HEK293T (cell line): ENCODE measurements around the gene SUSD3.

Experiments used
- CTCF ChIA-PET: fragments of 350-600 bp; formaldehyde crosslinking; extraction: SDS; loops from one replicate; lab custom pipeline; 2021; ENCODE audit warnings: antibody characterized with exemption, inconsistent platforms; lab: Yijun Ruan, JAX
- POLR2A ChIA-PET: fragments of 350-600 bp; formaldehyde crosslinking; extraction: SDS; loops from one replicate; lab custom pipeline; 2020; ENCODE audit warnings: antibody characterized with exemption, inconsistent platforms; lab: Yijun Ruan, JAX
- DNase-seq: peaks from one replicate; pipeline ENCODE4 v3.0.0; 2012; ENCODE audit warnings: mixed read lengths; ENCODE audit errors: extremely low spot score
- ARNT ChIP-seq: fragments of 450-650 bp; IDR thresholded peaks from 2 replicates; pipeline ENCODE4 v1.6.1; 2017; ENCODE audit warnings: mild to moderate bottlenecking
- BHLHE40 ChIP-seq: fragments of 450-650 bp; IDR thresholded peaks from 2 replicates; pipeline ENCODE4 v1.6.1; 2016; ENCODE audit warnings: mild to moderate bottlenecking, moderate library complexity, borderline replicate concordance
- CTBP1 ChIP-seq: fragments of 450-650 bp; IDR thresholded peaks from 2 replicates; pipeline ENCODE4 v1.6.1; 2016; ENCODE audit warnings: borderline replicate concordance
- ELF4 ChIP-seq: fragments of 450-650 bp; IDR thresholded peaks from 2 replicates; pipeline ENCODE4 v1.6.1; 2017; ENCODE audit warnings: antibody characterized with exemption
- FOXA1 ChIP-seq: fragments of 450-650 bp; IDR thresholded peaks from 2 replicates; pipeline ENCODE4 v1.6.1; 2016; ENCODE audit warnings: mild to moderate bottlenecking
- FOXK2 ChIP-seq: fragments of 450-650 bp; IDR thresholded peaks from 2 replicates; pipeline ENCODE4 v1.6.1; 2016; ENCODE audit warnings: mild to moderate bottlenecking
- FOXM1 ChIP-seq: fragments of 450-650 bp; IDR thresholded peaks from 2 replicates; pipeline ENCODE4 v1.6.1; 2017; ENCODE audit warnings: mild to moderate bottlenecking, borderline replicate concordance
- HDGF ChIP-seq: fragments of 450-650 bp; IDR thresholded peaks from 2 replicates; pipeline ENCODE4 v1.6.1; 2017; ENCODE audit warnings: antibody characterized with exemption, borderline replicate concordance
- L3MBTL2 ChIP-seq: fragments of 450-650 bp; conservative IDR thresholded peaks from 2 replicates; pipeline ENCODE4 v1.6.1; 2016; ENCODE audit warnings: mild to moderate bottlenecking
- LEF1 ChIP-seq: fragments of 450-650 bp; IDR thresholded peaks from 2 replicates; pipeline ENCODE4 v1.6.1; 2017; ENCODE audit warnings: mild to moderate bottlenecking, borderline replicate concordance
- NFRKB ChIP-seq: fragments of 450-650 bp; IDR thresholded peaks from 2 replicates; pipeline ENCODE4 v1.6.1; 2016; ENCODE audit warnings: mild to moderate bottlenecking, moderate library complexity
- SP1 ChIP-seq: fragments of 450-650 bp; IDR thresholded peaks from 2 replicates; pipeline ENCODE4 v1.6.1; 2017
- SUZ12 ChIP-seq: fragments of 450-650 bp; IDR thresholded peaks from 2 replicates; pipeline ENCODE4 v1.6.1; 2016; ENCODE audit warnings: mild to moderate bottlenecking
- TARDBP ChIP-seq: fragments of 450-650 bp; IDR thresholded peaks from 2 replicates; pipeline ENCODE4 v1.6.1; 2016
- ZNF384 ChIP-seq: fragments of 450-650 bp; IDR thresholded peaks from 2 replicates; pipeline ENCODE4 v1.6.1; 2016
- TF ChIP-seq, protein P1 (sequence below): fragments of 450-650 bp; IDR thresholded peaks from 2 replicates; pipeline ENCODE4 v1.6.1; 2016

SUSD3 gene

DNA sequence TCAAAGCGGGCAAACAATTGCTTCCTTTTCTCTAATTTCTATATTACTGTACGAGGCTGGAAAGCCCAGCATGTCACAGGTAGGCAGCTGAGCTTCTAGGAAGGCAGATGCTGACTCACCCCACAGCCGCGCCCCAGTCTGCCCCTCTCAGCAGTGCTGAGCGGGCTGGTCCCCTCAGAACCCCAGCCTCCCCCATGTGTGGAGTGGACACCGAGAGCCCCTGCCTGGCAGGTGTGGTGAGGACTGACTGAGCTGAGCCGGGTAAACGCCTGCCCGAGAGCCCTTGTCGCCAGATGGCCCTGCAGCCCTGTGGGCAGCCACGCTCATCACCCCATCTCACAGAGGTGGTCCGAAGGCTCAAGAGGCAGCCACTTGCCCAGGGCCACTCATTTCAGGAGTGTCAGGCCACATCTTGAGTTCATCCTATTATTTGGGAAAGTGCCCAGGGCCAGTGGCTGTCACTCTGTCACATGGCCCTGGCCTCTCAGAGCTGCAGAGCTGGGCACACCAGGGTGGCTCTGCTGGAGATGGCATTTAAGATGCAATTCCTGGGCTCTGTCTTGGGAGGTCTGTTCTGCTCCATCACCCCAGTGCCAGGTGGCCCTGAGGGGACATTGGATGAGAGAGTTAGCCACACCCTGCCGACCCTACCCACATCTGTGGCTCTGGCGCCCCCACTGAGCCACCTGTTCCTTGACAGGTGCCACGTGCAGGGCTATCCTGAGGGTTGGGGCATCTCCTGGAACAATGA lies 50.0 kb downstream of the SUSD3 start:
- CTCF ChIA-PET = interaction anchor here (0.6 to 1.3 kb wide), 8 partner anchors 10 to 197 kb away, joined by 3 to 4 read pairs (median 3); partner anchors contain the start of gene NINJ1
- no peak for TF ChIP-seq CTBP1
- no peak for TF ChIP-seq L3MBTL2
- no peak for TF ChIP-seq ARNT
- no peak for TF ChIP-seq NFRKB
- TF ChIP-seq FOXM1 = no peak
- no peak for TF ChIP-seq SUZ12
- no peak for TF ChIP-seq ELF4
- no peak for TF ChIP-seq ZNF384
- TF ChIP-seq, protein P1, sequence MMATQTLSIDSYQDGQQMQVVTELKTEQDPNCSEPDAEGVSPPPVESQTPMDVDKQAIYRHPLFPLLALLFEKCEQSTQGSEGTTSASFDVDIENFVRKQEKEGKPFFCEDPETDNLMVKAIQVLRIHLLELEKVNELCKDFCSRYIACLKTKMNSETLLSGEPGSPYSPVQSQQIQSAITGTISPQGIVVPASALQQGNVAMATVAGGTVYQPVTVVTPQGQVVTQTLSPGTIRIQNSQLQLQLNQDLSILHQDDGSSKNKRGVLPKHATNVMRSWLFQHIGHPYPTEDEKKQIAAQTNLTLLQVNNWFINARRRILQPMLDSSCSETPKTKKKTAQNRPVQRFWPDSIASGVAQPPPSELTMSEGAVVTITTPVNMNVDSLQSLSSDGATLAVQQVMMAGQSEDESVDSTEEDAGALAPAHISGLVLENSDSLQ = no peak
- no peak for TF ChIP-seq BHLHE40
- TF ChIP-seq FOXA1 = no peak
- no peak for TF ChIP-seq HDGF
- TF ChIP-seq FOXK2 = no peak
- TF ChIP-seq SP1 = no peak
- TF ChIP-seq LEF1 = no peak
- TF ChIP-seq TARDBP = no peak
- POLR2A ChIA-PET = no interaction called here
- DNase-seq = no peak

DNA sequence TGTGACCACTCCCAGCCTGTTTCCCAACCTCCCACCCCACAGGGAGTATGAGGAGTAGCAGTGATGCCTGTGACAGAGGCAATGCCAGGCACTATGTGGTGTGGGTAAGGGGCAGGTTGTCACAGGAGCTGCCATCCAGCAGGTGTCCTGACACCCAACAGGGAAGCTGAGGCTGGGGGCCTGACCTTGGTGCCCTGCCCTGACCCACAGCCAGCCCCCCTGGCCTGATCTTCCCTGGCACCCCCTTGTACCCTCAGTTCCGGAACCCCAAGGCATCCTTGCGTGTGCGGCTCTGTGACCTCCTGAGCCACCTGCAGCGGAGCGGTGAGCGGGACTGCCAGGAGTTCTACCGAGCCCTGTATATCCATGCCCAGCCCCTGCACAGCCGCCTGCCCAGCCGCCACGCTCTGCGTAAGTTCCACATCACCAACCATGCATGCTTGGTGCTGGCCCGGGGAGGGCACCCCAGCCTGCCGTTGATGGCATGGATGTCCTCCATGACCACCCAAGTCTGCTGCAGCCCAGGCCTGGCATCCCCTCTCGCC lies 51.9 kb downstream of the SUSD3 start:
- ChIA-PET CTCF (no interaction called here), POLR2A (no interaction called here)
- no peak for DNase-seq
- TF ChIP-seq SUZ12 = no peak
- no peak for TF ChIP-seq HDGF
- TF ChIP-seq, protein P1 = no peak

DNA sequence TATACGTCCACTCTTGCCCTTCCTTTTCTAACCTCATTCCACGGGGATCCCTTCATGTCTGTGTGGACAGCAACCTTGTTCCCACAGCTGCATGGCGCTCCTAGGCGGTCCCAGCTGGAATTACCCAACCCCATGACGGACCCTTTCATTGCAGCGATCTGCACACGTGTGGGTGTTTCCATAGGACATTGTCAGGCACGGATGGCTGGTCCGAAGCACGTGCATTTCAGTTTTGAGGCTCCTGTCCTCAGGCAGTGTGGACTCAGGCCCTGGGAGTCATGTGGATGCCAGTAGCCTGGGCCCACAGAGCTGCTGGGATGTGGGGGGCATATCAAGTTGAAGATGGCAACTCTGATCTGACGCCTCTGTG lies 52.5 kb downstream of the SUSD3 start:
- TF ChIP-seq ARNT (no peak), FOXA1 (no peak), SUZ12 (no peak), NFRKB (no peak), CTBP1 (no peak), ZNF384 (no peak), LEF1 (no peak), SP1 (no peak), FOXK2 (no peak), L3MBTL2 (no peak), FOXM1 (no peak), ELF4 (no peak), HDGF (no peak), TARDBP (no peak), BHLHE40 (no peak)
- TF ChIP-seq, protein P1 = no peak
- no peak for DNase-seq
- CTCF ChIA-PET = no interaction called here
- POLR2A ChIA-PET = no interaction called here

DNA sequence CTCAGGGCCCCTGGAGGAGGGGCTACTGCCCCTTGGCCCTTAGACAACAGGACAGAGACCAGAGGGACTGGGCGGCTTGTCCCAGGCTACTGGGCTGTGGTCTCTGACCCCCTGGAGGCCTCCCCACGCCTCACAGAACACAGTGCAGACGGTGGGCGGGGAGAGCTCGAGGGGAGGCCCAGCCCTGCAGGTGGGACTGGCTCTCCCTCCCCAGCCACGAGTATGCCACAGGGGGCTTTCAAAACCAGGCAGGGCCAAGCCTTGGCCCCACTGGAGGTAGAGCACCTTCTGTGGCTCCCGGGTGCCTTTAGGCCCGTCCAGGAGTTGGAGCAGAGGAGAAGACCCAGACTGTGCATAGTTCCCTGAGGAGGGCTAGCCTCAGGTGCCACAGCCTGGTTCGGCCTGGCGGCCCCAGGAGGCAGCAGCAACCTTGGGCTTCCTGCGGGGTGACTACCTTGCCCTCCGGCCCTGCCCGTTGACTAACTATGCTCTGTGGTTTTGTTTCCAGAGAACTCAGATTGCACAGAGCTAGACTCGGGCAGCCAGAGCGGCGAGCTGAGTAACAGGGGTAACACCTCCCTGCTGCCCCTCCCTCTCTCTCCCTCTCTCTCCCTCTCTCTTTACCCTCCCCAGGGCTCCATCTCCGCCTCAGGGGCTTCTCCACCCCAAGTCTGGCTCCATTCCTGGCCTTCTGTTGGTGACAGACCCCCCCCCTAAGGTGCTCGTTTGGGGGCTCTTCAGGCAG lies 53.0 kb downstream of the SUSD3 start:
- ChIA-PET CTCF (no interaction called here), POLR2A (no interaction called here)
- no peak for TF ChIP-seq HDGF
- TF ChIP-seq BHLHE40 = no peak
- no peak for TF ChIP-seq L3MBTL2
- no peak for TF ChIP-seq SUZ12
- TF ChIP-seq NFRKB = no peak
- TF ChIP-seq FOXA1 = no peak
- TF ChIP-seq ZNF384 = no peak
- TF ChIP-seq LEF1 = no peak
- TF ChIP-seq SP1 = no peak
- TF ChIP-seq, protein P1 = no peak
- no peak for TF ChIP-seq CTBP1
- no peak for TF ChIP-seq FOXK2
- TF ChIP-seq FOXM1 = no peak
- TF ChIP-seq ARNT = no peak
- TF ChIP-seq TARDBP = no peak
- TF ChIP-seq ELF4 = no peak
- DNase-seq = no peak

DNA sequence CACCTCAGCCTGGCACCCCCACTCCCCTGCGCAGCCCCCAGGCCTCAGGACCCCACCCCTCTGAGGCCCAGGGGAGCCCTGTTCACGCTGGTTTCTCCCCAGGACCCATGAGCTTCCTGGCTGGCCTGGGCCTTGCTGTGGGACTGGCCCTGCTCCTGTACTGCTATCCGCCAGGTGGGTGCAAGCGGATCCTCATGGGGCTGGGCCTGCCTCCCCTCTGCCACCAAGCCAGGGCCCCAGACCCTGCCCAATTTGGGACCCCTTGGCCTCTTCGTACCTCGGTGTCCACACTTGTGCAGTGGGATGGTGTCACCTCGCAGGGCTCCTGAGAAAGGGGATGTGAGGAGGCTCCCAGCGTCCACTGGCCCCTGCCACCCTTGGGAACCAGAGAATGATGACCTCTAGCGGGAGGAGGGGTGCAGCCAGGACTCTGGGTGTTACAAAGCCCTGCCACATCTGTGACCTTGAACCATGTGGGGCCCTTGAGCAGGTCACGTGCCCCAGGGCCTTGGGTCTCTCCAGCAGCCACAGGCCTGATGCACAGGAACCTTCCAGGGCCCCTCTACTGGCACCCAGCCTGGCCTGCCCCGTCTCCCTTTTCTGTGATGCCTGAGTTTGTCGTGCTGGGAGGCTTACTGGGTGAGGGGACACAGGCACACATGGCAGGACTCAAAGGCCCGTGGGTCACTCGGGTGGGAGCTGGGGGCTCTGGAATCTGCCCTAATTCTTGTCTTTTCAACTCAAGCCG lies 53.8 kb downstream of the SUSD3 start:
- DNase-seq = no peak
- TF ChIP-seq L3MBTL2 = no peak
- no peak for TF ChIP-seq ARNT
- TF ChIP-seq FOXA1 = no peak
- TF ChIP-seq TARDBP = no peak
- TF ChIP-seq ZNF384 = no peak
- TF ChIP-seq NFRKB = no peak
- TF ChIP-seq FOXK2 = no peak
- no peak for TF ChIP-seq BHLHE40
- TF ChIP-seq HDGF = no peak
- TF ChIP-seq SUZ12 = no peak
- ChIA-PET POLR2A (no interaction called here), CTCF (no interaction called here)
